ENCODE results near the gene ST3GAL5.
"Not testable (repeated sequence)": the region's sequence is repeated elsewhere in the genome, so short reads cannot be mapped to it uniquely, and the experiment has no call there.

Gene ST3GAL5

DNA sequence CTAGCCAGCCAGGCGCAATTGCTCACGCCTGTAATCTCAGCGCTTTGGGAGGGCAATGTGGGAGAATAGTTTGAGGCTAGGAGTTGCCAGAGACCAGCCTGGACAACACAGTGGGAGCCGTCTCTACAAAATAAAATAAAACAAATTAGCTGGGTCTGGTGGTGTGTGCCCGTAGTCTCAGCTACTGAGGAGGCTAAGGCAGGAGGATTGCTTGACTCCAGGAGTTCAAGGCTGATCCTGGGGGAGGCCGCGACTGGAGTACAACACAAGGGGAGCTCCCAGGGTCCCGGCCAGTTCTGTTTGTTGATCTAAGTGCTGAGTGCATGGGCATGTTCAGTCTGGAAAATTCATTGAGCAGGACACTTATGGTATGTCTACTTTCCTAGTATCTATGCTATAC is 2.6 kb downstream of the ST3GAL5 start:
- H3K4me3 ChIP-seq (ENCODE audit: low read length), result no peak overlapping the region
- DNase-seq (ENCODE audit: low read depth), result no peak
- TF ChIP-seq, protein P1, sequence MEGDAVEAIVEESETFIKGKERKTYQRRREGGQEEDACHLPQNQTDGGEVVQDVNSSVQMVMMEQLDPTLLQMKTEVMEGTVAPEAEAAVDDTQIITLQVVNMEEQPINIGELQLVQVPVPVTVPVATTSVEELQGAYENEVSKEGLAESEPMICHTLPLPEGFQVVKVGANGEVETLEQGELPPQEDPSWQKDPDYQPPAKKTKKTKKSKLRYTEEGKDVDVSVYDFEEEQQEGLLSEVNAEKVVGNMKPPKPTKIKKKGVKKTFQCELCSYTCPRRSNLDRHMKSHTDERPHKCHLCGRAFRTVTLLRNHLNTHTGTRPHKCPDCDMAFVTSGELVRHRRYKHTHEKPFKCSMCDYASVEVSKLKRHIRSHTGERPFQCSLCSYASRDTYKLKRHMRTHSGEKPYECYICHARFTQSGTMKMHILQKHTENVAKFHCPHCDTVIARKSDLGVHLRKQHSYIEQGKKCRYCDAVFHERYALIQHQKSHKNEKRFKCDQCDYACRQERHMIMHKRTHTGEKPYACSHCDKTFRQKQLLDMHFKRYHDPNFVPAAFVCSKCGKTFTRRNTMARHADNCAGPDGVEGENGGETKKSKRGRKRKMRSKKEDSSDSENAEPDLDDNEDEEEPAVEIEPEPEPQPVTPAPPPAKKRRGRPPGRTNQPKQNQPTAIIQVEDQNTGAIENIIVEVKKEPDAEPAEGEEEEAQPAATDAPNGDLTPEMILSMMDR (conservative IDR thresholded peaks at IDR 0.05; ENCODE audit: low read length), result no peak

DNA sequence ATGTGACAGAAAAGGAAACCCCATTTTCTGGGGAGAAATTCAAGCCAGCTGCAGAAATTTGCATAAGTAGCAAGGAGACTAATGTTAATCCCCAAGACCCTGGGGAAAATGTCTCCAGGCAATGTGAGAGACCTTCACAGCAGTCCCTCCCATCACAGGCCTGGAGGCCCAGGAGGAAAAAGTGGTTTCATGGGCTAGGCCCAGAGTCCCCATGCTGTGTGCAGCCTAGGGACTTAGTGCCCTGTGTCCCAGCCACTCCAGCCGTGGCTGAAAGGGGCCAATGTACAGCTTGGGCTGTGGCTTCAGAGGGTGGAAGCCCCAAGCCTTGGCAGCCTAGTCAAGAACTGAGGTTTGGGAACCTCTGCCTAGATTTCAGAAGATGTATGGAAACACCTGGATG is 7.0 kb downstream of the ST3GAL5 start:
- DNase-seq (ENCODE audit: low read depth); H3K4me3 ChIP-seq (ENCODE audit: low read length): not testable (repeated sequence)

DNA sequence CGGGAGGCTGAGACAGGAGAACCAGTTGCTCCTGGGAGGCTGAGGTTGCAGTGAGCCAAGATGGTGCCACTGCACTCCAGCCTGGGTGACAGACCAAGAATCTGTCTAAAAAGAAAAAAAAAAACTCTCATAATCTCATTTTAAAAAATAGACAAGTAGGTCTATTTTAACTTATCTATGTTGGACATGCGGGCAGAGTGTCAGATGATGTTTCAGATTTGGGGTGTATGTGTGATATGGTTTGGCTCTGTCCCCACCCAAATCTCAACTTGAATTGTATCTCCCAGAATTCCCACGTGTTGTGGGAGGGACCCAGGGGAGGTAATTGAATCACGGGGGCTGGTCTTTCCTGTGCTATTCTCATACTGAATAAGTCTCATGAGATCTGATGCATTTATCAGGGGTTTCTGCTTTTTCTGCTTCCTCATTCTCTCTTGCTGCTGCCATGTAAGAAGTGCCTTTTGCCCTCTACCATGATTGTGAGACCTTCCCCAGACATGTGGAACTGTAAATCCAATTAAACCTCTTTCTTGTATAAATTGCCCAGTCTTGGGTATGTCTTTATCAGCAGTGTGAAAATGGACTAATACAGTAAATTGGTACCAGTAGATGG is 8.0 kb downstream of the ST3GAL5 start:
- H3K4me3 ChIP-seq (ENCODE audit: low read length); DNase-seq (ENCODE audit: low read depth): not testable (repeated sequence)

DNA sequence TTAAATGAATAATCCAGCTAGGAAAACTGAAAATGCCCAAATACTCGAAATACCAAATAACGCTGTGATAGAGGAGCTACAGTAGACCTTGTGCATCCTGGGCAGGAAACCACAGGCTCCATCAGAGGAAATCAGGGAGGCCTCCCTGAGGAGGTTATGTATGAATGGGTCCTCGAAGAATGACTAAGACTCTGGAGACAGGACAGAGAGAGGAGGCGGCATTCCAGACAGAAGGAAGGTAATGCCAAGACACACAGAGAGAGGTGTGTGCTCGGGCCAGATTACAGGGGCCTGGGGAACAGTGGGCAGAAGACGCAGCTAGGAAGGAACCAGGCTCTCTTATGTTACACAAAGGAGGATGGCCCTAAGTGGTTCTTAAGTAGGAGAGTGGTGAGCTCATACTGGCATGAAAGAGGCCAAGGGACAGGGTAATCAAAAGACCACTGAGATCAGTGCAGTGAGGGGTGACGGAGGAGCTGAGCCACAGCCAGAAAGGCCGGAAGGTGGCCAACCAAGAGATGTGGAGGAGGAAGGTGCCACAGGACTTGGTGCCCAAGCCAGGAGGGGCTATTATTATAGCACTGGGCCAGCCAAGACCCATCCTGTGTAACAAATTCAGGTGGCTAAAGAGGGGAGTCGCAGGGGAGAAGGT is 9.9 kb downstream of the ST3GAL5 start:
- H3K4me3 ChIP-seq (ENCODE audit: low read length), result no peak overlapping the region
- DNase-seq (ENCODE audit: low read depth), result no peak
- TF ChIP-seq, protein P1 (conservative IDR thresholded peaks at IDR 0.05; ENCODE audit: low read length), result no peak

GRCh38 chr2:85875350-85876050 is 13.3 kb downstream of the ST3GAL5 start:
- TF ChIP-seq, protein P1 (conservative IDR thresholded peaks at IDR 0.05; ENCODE audit: low read length), result no peak
- no peak for DNase-seq (ENCODE audit: low read depth)
- no peak overlapping the region for H3K4me3 ChIP-seq (ENCODE audit: low read length)

GRCh38 chr2:85873679-85874078 is 15.1 kb downstream of the ST3GAL5 start:
- peak; percentile 37 for DNase-seq (ENCODE audit: low read depth)

DNA sequence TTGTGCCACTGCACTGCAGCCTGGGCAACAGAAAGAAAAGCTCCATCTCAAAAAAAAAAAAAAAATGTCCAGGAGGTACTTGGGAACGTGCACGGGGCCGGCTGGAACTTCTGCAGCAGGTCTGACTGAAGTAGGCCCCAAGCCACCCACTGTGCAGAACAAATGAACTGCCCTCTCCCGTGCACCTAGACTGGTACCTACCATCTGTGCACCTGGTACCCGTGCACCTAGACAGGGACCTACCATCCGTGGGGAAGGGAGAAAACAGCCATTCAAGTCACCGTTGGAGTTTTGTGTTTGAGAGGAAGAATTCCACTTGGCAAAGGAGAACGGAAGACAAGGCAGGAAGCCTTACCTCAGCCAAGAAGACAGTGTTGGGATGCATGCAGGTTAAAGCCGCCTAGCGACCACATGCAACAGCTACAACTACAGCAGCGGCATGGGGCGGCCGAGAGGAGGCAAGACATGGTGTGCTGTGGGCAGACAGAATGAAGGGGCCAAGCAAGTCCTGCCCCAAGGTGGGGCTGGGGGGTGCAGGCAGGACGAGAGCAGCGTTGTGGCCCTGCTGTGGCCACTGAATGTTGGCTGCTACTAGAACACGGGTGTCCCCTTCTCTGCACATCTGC is 16.1 kb downstream of the ST3GAL5 start:
- H3K4me3 ChIP-seq (ENCODE audit: low read length), result no peak overlapping the region
- no peak for DNase-seq (ENCODE audit: low read depth)
- TF ChIP-seq, protein P1 (conservative IDR thresholded peaks at IDR 0.05; ENCODE audit: low read length), result no peak

More at GRCh38 chr2:85873679-85874078, 15.1 kb downstream of the ST3GAL5 start:
- TF ChIP-seq, protein P1 (conservative IDR thresholded peaks at IDR 0.05; ENCODE audit: low read length), result peak; percentile 24; the same call in 1 of the 2 replicates
- no peak overlapping the region for H3K4me3 ChIP-seq (ENCODE audit: low read length)

All from AG10803 (cell line).